Stimulated activated CD8-positive, alpha-beta memory T cell treated with anti-CD3 and anti-CD28 coated beads, Interleukin-4, amount 100 ng/mL, for 24 hours (primary cell): ENCODE results near the gene NFYB.

ENCODE experiments used
- DNase-seq: peaks from one replicate; pipeline ENCODE4 v3.0.0-alpha.2; 2020; ENCODE audit warnings: low read depth

Gene NFYB

GRCh38 chr12:104155711-104156555 lies 17.9 kb upstream of the NFYB start:
- DNase-seq: no peak

GRCh38 chr12:104154806-104155205 lies 16.8 kb upstream of the NFYB start:
- no peak for DNase-seq

- DNase-seq: no peak
These were observed 16.3 kb upstream of the NFYB start for GRCh38 chr12:104154286-104154685.

GRCh38 chr12:104152685-104153241 lies 14.8 kb upstream of the NFYB start:
- DNase-seq: no peak

- DNase-seq: no peak
These were observed 12.4 kb upstream of the NFYB start for GRCh38 chr12:104150416-104150815.

GRCh38 chr12:104147346-104147745 lies 9.3 kb upstream of the NFYB start:
- DNase-seq: no peak

GRCh38 chr12:104143918-104144317 lies 5.9 kb upstream of the NFYB start:
- DNase-seq: no peak

- no peak for DNase-seq
These were observed 5.0 kb upstream of the NFYB start for GRCh38 chr12:104143002-104143401.

- no peak for DNase-seq
These were observed 4.5 kb upstream of the NFYB start for GRCh38 chr12:104142543-104142942.

- DNase-seq: no peak
These were observed 765 bp upstream of the NFYB start for GRCh38 chr12:104138797-104139152.

GRCh38 chr12:104137001-104137901 lies 759 bp downstream of the NFYB start:
- peak; percentile 40 for DNase-seq

GRCh38 chr12:104136577-104136976 lies 1.4 kb downstream of the NFYB start:
- no peak for DNase-seq

GRCh38 chr12:104134882-104135281 lies 3.1 kb downstream of the NFYB start:
- no peak for DNase-seq

GRCh38 chr12:104133866-104134265 lies 4.1 kb downstream of the NFYB start:
- DNase-seq: no peak

GRCh38 chr12:104133321-104133720 lies 4.7 kb downstream of the NFYB start:
- no peak for DNase-seq

GRCh38 chr12:104132351-104132956 lies 5.6 kb downstream of the NFYB start:
- DNase-seq: no peak

- DNase-seq: no peak
These were observed 6.4 kb downstream of the NFYB start for GRCh38 chr12:104131609-104132008.

- DNase-seq: no peak
These were observed 7.2 kb downstream of the NFYB start for GRCh38 chr12:104130760-104131159.

- no peak for DNase-seq
These were observed 11.5 kb downstream of the NFYB start for GRCh38 chr12:104126548-104126947.

- no peak for DNase-seq
These were observed 15.7 kb downstream of the NFYB start for GRCh38 chr12:104122298-104122697.

GRCh38 chr12:104121001-104121400 lies 17.0 kb downstream of the NFYB start:
- no peak for DNase-seq

GRCh38 chr12:104115587-104115975 lies 22.4 kb downstream of the NFYB start:
- DNase-seq: no peak
